OCI-LY3 (cell line): Measurements from ENCODE around the gene HCN3.

ENCODE experiments used
- CTCF ChIP-seq: fragments of 200-600, 300-600 bp; sonication (generic); IDR thresholded peaks from 2 replicates; pipeline ENCODE4 v1.5.1; 2014; ENCODE audit warnings: antibody characterized with exemption, low read length, low read depth
- EZH2phosphoT487 ChIP-seq: fragments of 200-600 bp; shearing (Covaris generic); IDR thresholded peaks from 2 replicates; pipeline ENCODE4 v1.6.1; 2018; ENCODE audit warnings: antibody characterized with exemption, mixed run types, low read depth

GRCh38 chr1:155318082-155318481 is 40.8 kb downstream of the HCN3 start:
- no peak for TF ChIP-seq CTCF
- TF ChIP-seq EZH2phosphoT487, result no peak
